ENCODE data around the gene SBK3.
"Not testable (repeated sequence)": the region's sequence is repeated elsewhere in the genome, so short reads cannot be mapped to it uniquely, and the experiment has no call there.

The SBK3 gene

GRCh38 chr19:55540619-55541018 lies 4.7 kb downstream of the SBK3 start:
- CTCF ChIA-PET, result no interaction called here
- no peak for DNase-seq

GRCh38 chr19:55539090-55539984 lies 6.0 kb downstream of the SBK3 start:
- CTCF ChIA-PET, result no interaction called here
- no peak for DNase-seq
- Mint-ChIP-seq H3K4me1 (no peaks in the 10 kb centered on the region), H3K27ac (no peak overlapping the region), H3K9me3 (no peaks in the 10 kb centered on the region), H3K36me3 (no peaks in the 10 kb centered on the region), H3K27me3 (no peaks in the 10 kb centered on the region), H3K4me3 (no peak overlapping the region)

More at GRCh38 chr19:55540619-55541018, 4.7 kb downstream of the SBK3 start:
- Mint-ChIP-seq H3K36me3 (no peaks in the 10 kb centered on the region), H3K27ac (no peak overlapping the region), H3K9me3 (no peaks in the 10 kb centered on the region), H3K27me3 (peaks cover 3% of the 10 kb centered on the region), H3K4me3 (no peak overlapping the region), H3K4me1 (no peaks in the 10 kb centered on the region)

- Mint-ChIP-seq H3K9me3 (no peaks in the 10 kb centered on the region), H3K27me3 (no peaks in the 10 kb centered on the region), H3K27ac (no peak overlapping the region), H3K4me1 (no peaks in the 10 kb centered on the region), H3K36me3 (no peaks in the 10 kb centered on the region), H3K4me3 (no peak overlapping the region)
- CTCF ChIA-PET, result no interaction called here
- no peak for DNase-seq
Observed at GRCh38 chr19:55538132-55538531, 7.2 kb downstream of the SBK3 start.

GRCh38 chr19:55537741-55538111 lies 7.6 kb downstream of the SBK3 start:
- Mint-ChIP-seq H3K27me3 (no peaks in the 10 kb centered on the region), H3K27ac (no peak overlapping the region), H3K4me3 (no peak overlapping the region), H3K9me3 (no peaks in the 10 kb centered on the region), H3K4me1 (no peaks in the 10 kb centered on the region), H3K36me3 (no peaks in the 10 kb centered on the region)
- CTCF ChIA-PET, result no interaction called here
- DNase-seq, result no peak

GRCh38 chr19:55536951-55537740 lies 8.2 kb downstream of the SBK3 start, which contains the start of gene SBK2:
TSS of gene SBK2 (minus strand) at chr19:55537133. CDS start at chr19:55536294, 839 bp downstream.
- H3K4me3 Mint-ChIP-seq, result no peak within 1 kb of the TSS
- H3K9me3 Mint-ChIP-seq, result no peaks in the 10 kb centered on the region
- no peak within 1 kb of the TSS for H3K27ac Mint-ChIP-seq
- CTCF ChIA-PET, result no interaction called here
- H3K4me1 Mint-ChIP-seq, result no peaks in the 10 kb centered on the region
- no peaks in the 10 kb centered on the region for H3K36me3 Mint-ChIP-seq
- no peak for DNase-seq
- no peaks in the 10 kb centered on the region for H3K27me3 Mint-ChIP-seq

- H3K27ac Mint-ChIP-seq, result no peak overlapping the region
- H3K4me1 Mint-ChIP-seq, result no peaks in the 10 kb centered on the region
- H3K4me3 Mint-ChIP-seq, result no peak overlapping the region
- CTCF ChIA-PET, result no interaction called here
- H3K27me3 Mint-ChIP-seq, result no peaks in the 10 kb centered on the region
- H3K9me3 Mint-ChIP-seq, result no peaks in the 10 kb centered on the region
- no peak for DNase-seq
- H3K36me3 Mint-ChIP-seq, result no peaks in the 10 kb centered on the region
Observed at GRCh38 chr19:55536366-55536765, 9.0 kb downstream of the SBK3 start.

GRCh38 chr19:55535965-55536350 lies 9.4 kb downstream of the SBK3 start:
- no peak for DNase-seq
- CTCF ChIA-PET, result no interaction called here
- Mint-ChIP-seq H3K4me1 (no peaks in the 10 kb centered on the region), H3K27ac (no peak overlapping the region), H3K9me3 (no peaks in the 10 kb centered on the region), H3K36me3 (no peaks in the 10 kb centered on the region), H3K27me3 (no peaks in the 10 kb centered on the region), H3K4me3 (no peak overlapping the region)

- CTCF ChIA-PET, result interaction anchor here (0.6 to 1.5 kb wide), 2 partner anchors 70 to 400 kb away, joined by 3 read pairs; partner anchors contain the start of gene ZNF865
- Mint-ChIP-seq H3K27ac (no peak overlapping the region), H3K4me1 (no peaks in the 10 kb centered on the region), H3K9me3 (no peaks in the 10 kb centered on the region), H3K36me3 (no peaks in the 10 kb centered on the region), H3K4me3 (no peak overlapping the region), H3K27me3 (no peaks in the 10 kb centered on the region)
- DNase-seq, result no peak
Observed at GRCh38 chr19:55535173-55535964, 10.0 kb downstream of the SBK3 start.

- not testable (repeated sequence) for H3K4me1 Mint-ChIP-seq, DNase-seq, H3K9me3 Mint-ChIP-seq, H3K36me3 Mint-ChIP-seq, H3K4me3 Mint-ChIP-seq, H3K27ac Mint-ChIP-seq, H3K27me3 Mint-ChIP-seq
- CTCF ChIA-PET, result interaction anchor here (1.5 kb wide), 1 partner anchor 72 kb away, joined by 3 read pairs; the partner anchor contains the start of gene ZNF865
Observed at GRCh38 chr19:55534280-55534679, 11.1 kb downstream of the SBK3 start.

- no peaks in the 10 kb centered on the region for H3K4me1 Mint-ChIP-seq
- no peaks in the 10 kb centered on the region for H3K36me3 Mint-ChIP-seq
- H3K9me3 Mint-ChIP-seq, result no peaks in the 10 kb centered on the region
- H3K27me3 Mint-ChIP-seq, result no peaks in the 10 kb centered on the region
- H3K27ac Mint-ChIP-seq, result no peak overlapping the region
- H3K4me3 Mint-ChIP-seq, result no peak overlapping the region
- no peak for DNase-seq
- CTCF ChIA-PET, result no interaction called here
Observed at GRCh38 chr19:55530996-55531395, 14.3 kb downstream of the SBK3 start.

- H3K27ac Mint-ChIP-seq, result no peak overlapping the region
- H3K4me1 Mint-ChIP-seq, result no peaks in the 10 kb centered on the region
- no peak overlapping the region for H3K4me3 Mint-ChIP-seq
- H3K36me3 Mint-ChIP-seq, result no peaks in the 10 kb centered on the region
- H3K27me3 Mint-ChIP-seq, result no peaks in the 10 kb centered on the region
- H3K9me3 Mint-ChIP-seq, result no peaks in the 10 kb centered on the region
- no peak for DNase-seq
- CTCF ChIA-PET, result interaction anchor here (0.7 kb wide), 1 partner anchor 463 kb away, joined by 3 read pairs; no protein-coding TSS in a partner anchor
Observed at GRCh38 chr19:55529636-55530234, 15.6 kb downstream of the SBK3 start.

GRCh38 chr19:55528030-55528803 lies 17.1 kb downstream of the SBK3 start:
- DNase-seq, result no peak
- H3K9me3 Mint-ChIP-seq, result no peaks in the 10 kb centered on the region
- no peak overlapping the region for H3K4me3 Mint-ChIP-seq
- H3K4me1 Mint-ChIP-seq, result no peaks in the 10 kb centered on the region
- no peak overlapping the region for H3K27ac Mint-ChIP-seq
- no peaks in the 10 kb centered on the region for H3K27me3 Mint-ChIP-seq
- no peaks in the 10 kb centered on the region for H3K36me3 Mint-ChIP-seq
- CTCF ChIA-PET, result interaction anchor here (0.6 kb wide), 1 partner anchor 21 kb away, joined by 4 read pairs; no protein-coding TSS in a partner anchor

All from activated naive CD4-positive, alpha-beta T cell treated with anti-CD3 and anti-CD28 coated beads, Interleukin-2, amount 10 ng/mL, durations not matched to agents 7 days and 5 days (primary cell).